Activated CD4-positive, alpha-beta T cell treated with anti-CD3 and anti-CD28 coated beads, Interleukin-10, Interleukin-2, amounts not matched to agents 100 ng/mL and 50 ng/mL, durations not matched to agents 16 hours and 8 hours (primary cell): ENCODE data around the gene VHLL.
A peak's percentile ranks its signal among the peaks of the same experiment; 100 is the strongest.
"Not testable (repeated sequence)": the region's sequence is repeated elsewhere in the genome, so short reads cannot be mapped to it uniquely, and the experiment has no call there.

ENCODE experiments used
- DNase-seq: peaks from one replicate; pipeline ENCODE4 v3.0.0-alpha.2; 2020

The VHLL gene

DNA sequence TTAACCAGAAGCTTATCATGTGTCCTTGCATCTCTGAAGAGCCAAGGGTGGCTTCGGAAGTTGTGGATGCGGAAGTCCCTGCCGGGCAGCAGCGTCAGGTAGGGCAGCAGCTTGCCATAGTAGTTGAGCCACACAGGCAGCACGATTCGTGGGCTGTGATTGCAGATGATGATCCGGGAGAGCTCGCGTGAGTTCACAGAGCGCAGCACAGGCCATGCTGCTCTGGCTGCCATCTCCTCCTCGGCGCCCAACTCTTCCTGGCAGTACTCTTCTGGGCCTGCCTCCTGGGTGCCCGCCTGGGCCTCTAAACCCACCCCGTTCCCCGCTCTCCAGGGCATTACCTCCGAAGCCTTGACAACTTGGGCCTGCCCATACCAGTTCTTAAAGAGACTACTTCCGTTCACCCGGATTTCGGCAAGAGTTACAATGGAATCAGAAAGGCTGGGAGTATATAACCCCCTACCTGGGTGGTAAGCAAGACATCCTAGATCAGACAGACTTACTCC, at the start of gene VHLL:
VHLL (minus strand) TSS at position 456 of the 506 bp plus-strand sequence; CDS start at position 338, 118 bp downstream.
- DNase-seq = no peak

DNA sequence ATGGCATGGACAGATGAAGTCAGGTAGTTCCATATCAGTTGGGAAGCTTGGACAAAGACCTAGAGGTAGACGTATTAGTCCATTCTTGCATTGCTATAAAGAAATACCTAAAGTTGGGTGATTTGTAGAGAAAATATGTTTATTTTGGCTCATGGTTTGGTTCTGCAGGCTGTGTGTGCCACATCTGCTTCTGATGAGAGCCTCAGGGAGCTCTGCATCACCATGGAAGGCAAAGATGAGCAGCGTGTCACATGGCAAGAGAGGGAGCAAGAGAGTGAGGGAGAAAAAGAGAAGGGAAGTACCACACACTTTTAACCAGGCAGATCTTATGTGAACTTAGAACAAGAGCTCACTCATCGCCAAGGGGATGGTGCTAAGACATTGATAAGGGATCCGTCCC, 48.2 kb upstream of the VHLL start:
- DNase-seq = no peak

DNA sequence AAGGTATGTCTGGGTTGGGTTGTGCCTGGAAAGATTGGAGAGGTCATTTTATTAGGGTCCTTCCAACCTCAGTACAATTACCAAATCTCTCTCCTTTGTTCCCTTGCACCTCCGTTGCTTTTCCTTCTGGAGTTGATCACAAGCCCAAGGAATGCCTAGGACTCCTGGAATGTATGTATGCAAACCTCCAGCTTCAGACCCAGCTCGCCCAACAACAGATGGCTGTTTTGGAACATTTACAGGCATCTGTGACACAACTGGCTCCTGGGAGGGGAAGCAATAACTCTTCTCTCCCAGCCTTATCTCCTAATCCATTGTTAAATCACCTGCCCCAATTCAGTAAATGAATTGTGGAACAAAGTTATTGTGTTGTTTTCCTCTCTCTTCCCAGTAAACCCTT, 47.5 kb upstream of the VHLL start:
- DNase-seq = no peak

DNA sequence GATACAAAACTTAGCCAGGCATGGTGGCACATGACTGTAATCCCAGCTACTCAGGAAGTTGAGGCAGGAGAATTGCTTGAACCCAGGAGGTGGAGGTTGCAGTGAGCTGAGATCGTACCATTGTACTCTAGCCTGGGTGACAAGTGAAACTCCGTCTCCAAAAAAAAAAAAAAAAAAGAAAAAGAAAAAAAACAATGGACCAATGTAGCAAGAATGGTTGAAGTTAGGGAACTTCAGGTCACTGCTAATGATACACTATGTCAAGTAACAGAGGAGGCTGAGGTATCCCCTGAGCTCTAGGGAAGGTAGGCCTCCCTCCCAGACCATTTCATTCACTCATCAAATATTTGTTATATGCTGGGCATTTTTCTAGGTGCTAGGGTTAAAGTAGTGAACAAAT, 46.9 kb upstream of the VHLL start:
- DNase-seq = not testable (repeated sequence)

DNA sequence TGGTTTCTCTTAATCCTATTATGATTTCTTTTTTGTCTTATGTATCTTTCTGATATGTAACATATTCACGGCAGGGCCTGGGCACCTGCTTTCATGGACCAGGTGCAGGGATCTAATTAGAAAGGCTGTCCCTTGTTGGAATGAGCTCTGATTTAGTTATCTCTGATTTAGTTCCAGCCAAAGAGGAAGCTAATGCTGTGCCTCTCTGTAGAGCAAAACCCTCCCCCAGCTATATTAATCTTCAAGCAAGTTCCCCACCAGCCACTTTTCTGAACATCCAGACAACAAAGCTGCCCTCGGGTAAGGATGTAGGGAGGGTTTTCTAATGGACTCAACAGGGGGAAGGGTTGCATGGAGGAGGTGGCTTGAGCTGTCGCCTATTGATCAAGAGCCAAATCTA, 45.3 kb upstream of the VHLL start:
- DNase-seq = no peak

DNA sequence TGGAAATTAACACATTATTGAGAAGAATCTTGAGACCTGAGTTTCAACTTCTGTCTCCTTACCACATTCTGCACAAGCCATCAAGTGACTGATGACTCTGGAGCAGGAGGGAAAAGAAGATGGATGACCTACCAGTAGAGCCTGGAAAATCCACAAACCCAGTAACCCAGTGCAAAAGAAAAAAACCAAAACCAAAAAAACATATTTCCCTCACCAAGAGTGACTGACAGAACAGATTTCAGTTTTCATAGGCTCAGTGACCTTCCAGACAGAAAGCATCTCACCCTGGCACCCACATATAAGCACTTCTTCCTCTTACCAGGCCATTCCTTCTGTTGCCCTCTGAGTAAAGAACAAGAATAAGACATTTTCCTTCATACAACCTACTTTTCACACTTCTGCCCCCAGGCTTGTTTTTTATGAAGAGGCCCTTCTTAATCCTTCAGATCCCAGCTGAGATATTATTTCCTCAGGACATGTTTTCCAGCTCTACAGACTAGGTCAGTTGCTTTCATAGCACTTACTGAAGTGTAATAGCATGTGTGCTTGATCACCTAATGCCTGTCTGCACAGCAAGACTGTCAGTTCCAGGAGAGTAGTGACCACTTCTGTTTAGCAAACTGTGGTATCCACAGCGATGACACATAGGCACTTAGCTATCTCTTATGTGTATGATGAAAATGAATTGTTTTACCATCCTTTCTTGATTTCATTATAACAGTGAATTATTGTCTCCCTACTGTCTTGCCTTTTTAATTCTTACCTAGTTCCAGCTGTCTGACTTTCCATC, 43.3 kb upstream of the VHLL start:
- no peak for DNase-seq

DNA sequence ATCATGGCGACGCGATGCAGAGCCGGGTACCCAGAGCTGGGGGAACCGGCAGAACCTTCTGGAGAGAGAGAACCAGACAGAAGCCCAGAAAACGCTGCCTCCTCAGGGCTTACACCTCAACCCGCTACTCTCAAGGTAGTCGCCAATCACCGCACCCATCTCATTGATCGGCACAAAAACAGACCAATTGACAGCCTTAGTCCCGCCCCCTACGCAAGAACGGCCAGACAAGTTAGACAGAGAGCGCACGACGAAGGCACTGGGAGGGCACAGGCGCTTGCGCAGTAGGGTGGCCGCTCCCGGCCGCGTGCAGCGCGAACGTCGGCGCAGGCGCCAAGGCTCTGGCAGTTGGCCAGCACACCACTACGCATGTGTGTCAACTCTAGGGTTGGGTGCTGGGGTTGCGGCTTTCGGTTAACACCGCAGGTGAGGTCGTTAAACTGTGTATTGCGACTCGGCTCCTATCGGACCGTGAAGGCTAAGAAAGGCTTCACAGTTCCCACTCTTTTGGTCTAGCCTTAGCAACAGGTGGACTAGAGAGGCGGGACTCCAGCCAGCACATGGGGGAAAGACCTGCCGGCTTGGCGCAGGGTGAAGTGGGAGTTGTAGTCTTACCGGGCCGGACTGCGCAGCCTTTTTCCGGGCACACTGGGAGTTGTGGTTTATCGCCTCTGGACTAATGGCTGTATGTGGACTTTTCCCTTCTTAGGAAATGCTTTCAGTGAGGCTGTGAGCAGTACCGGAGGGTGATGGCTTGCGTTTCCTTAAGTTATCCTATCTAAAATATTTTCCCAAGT, 39.3 kb upstream of the VHLL start, which contains the start of the genes CCT3 and TSACC:
CCT3 (minus strand) TSS at position 113 of the 797 bp plus-strand sequence; CDS start at position 5, 108 bp downstream.
TSACC (plus strand) TSS at position 347 of the 797 bp plus-strand sequence. CDS start 1,232 bp downstream, outside the sequence.
- DNase-seq = peak; percentile 100

DNA sequence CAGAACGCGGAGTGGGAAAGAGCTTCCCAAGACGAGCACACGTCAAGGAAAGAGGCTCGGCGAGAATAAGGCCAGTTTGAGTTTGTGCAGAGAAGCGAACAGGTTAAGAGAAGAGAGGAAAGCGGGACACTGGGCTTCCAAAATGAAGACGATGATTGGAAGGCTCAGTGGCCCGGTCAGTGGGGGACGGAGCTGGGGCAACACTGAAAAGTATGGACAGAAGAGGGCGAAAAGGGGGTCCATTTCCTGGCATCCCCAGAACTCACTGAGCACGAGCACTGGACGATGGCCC, 38.7 kb upstream of the VHLL start:
- DNase-seq = no peak

DNA sequence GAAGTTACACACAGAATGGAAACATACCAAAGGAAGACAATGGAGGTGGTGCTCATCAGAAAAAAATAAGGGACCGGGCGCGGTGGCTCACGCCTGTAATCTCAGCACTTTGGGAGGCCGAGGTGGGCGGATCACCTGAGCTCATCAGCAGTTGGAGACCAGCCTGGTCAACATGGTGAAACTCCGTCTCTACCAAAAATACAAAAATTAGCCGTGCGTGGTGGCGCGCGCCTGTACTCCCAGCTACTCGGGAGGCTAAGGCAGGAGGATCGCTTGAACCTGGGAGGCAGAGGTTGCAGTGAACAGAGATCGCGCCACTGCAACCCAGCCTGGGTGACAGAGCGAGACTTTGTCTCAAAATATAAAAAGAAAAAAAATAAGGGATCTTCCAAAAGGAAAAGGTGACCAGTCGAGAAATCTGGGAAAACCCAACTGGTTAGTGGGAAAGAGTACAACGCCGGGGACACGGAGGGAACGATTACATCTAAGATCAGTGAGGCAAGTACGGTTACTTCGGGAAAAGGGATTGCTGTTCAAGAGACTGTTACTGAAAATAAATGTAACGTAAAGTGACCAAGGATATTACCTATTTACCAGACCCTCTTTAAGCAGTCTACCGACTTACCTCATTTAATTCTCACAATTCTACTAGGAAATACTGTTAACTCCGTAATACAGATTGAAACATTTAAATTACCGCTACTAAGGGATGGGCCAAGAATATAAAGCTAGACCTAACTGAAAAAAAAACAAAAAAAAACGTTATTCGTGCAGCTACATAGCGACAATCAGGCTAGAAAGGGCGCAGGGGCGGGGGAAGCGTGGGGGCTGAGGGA, 38.2 kb upstream of the VHLL start:
- peak; percentile 20 for DNase-seq

DNA sequence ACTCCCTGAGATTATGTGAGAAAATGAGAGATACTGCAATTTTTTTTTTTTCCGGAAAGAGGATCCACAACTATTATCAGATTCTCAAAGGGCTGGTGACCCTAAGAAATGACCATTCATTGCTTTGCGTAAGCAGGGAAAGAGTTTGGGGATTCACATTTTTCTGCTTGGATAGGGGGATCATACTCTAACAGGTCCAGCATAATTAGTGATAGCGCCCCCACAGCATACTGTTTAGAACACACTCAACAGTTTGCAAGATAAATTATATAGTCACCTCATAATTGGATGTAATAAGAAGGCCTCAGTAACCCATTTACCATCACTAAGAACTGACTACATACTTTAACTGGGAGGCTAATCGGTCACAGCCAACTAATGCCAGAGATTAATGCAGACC, 37.1 kb upstream of the VHLL start:
- DNase-seq = peak; percentile 27

DNA sequence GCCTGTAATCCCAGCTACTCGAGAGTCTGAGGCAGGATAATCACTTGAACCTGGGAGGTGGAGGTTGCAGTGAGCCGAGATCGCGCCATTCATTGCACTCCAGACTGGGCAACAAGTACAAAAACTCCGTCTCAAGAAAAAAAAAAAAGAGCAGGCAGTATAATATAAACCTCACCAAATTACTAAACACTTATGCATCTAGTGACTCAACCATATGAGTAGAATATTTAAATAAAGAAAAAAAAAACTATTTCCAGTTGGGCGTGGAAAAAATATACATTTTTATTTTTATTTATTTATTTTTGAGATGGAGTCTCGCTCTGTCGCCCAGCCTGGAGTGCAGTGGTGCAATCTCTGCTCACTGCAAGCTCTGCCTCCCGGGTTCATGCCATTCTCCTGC, 24.1 kb upstream of the VHLL start:
- not testable (repeated sequence) for DNase-seq

DNA sequence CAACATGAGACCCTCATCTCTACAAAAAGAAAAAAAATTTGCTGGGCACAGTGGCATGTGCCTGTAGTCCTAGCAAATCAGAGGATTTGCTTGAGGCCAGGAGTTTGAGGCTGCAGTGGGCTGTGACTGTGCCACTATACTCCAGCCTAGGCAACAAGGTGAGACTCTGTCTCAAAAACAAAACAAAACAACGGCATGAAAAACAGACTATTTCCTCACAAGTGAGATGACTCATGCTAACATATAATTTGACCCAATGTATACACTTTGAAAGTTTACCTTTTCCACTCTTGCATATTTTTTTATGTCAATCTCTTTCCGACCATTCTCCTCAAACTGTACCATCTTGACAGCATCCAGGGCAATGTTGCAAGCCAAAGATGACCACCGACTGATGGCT, 21.5 kb upstream of the VHLL start:
- DNase-seq = no peak

DNA sequence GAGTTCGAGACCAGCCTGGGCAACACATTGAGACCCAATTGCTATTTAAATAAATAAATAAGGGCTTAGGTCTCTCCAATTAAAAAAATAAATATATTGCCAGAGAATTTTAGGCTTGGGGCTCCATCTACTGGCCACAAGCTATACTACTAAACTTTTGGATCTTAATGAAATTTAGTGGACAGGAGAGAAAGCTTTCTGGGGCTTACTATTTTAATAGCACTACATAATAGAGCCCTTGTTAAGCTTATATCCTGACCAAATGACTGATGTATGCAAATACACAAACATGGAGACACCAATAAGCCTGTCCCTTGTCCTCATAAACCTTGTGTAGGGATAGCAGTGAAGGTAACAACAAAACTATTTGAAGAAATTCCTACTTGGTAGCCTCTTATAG, 20.6 kb upstream of the VHLL start:
- DNase-seq = peak; percentile 24

DNA sequence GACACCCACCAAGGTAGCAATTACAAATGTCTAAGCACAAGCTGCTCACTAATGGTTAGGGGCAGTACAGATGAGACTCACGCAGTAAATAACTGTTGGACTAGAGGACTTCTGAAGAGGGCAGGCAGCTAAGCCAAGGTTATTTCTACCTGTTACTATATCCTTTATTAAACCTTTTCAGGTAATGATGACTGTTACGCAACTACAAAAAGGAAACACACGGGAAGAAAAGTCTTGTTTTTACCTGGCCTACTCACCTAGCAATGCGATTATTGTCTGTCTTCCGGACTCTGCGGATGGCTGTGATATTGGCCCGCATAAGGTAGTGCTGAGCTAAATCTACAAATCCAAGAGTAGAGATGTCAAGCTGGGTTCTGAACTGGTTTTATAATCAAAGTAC, 17.8 kb upstream of the VHLL start:
- no peak for DNase-seq

DNA sequence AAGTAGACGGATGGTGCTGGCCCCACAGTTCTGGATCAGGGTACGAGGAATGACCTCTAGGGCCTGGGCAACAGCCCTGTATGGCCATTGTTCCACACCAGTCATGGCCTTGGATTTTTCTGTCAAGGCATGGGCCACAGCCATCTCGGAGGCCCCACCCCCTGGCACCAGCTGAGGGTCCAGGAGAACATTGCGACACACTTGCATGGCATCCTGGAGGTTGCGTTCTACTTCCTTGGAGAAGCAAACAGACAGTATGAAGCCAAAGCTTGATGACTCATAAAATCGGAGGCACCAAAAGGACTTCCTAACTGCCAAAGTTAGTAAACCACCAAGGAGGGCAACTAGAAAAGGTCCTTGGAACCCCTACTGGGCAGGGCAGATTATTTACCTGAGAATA, 11.9 kb upstream of the VHLL start:
- no peak for DNase-seq

DNA sequence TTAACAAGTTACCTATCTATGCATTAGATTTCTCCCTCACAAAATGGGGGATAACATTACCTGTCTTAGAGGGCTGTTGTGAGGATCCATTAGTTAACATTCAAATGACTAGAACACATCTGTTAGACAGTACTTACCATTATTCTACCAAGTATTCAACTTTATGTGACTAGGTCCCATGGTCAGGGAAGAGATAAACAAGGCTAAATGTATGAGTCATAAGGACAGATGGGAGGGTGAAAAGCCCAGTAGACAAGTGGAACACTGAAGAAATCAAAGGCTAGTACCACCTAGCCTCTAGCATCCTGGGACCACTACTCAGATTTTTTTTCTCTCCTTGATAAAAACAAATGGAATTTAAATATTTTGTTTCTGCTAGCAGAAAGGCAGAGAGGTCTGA, 9.0 kb upstream of the VHLL start:
- DNase-seq = no peak

DNA sequence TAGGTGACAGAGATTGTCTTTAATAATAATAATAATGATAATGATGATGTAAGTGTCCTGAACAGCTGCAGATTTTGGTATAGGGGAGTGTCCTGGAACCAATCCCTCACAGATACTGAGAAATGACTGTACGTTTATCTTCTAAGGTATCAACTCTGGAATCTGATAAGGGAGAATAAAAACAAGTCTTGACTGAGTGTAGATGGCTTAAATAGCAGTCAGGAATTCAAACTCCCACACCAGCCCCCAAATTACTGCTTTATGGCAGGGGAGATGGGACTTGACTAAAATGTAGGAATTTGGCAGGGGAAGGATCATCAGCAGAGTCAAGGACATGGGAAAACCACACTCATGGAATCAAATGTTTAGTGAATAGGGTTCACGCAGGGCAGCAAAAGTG, 6.1 kb upstream of the VHLL start:
- no peak for DNase-seq

DNA sequence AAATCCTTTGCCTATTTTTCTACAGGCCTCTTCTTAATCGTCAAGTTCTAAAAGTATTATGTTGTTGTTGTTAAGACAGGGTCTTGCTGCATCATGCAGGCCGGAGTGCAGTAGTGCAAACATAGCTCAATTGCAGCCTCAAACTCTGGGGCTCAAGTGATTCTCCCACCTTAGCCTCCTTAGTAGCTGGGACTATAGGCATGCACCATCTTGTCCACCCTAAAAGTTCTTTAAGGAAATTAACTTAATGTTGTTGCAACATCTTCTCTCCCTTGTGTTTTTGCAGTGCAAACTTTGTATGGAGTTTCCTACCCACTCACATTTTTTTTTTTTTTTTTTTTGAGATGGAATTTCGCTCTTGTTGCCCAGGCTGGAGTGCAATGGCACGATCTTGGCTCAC, 4.1 kb upstream of the VHLL start:
- DNase-seq = no peak

DNA sequence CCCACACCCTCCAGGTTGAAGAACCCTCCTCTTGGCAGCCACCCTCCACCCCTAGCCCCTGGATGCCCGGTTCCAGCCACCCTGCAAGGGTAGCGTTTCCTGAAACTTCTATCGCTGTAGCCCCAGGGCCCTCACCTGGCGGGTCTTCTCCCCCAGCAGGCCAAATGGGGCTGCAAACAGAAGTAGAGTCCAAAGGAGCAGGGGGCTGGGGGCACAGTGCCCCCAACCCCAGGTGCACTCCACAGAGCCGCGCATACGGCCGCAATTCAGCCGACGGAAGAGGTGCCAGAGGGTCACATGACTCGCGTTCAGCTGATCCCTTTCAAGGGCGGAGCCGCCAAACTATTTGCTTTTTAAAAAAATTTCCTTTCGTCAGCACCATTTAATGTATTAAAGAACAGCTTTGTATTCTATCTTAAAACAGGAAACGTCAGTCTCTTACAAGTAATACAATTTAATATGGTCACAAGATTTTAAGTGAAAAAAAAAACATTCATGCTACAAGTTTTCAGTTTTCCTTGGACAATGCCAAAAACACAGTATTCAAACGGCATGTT, 3.6 kb downstream of the VHLL start, which contains the start of gene GLMP:
GLMP (minus strand) TSS at position 289 of the 557 bp plus-strand sequence; CDS start at position 255, 34 bp downstream.
- DNase-seq = peak; percentile 63

DNA sequence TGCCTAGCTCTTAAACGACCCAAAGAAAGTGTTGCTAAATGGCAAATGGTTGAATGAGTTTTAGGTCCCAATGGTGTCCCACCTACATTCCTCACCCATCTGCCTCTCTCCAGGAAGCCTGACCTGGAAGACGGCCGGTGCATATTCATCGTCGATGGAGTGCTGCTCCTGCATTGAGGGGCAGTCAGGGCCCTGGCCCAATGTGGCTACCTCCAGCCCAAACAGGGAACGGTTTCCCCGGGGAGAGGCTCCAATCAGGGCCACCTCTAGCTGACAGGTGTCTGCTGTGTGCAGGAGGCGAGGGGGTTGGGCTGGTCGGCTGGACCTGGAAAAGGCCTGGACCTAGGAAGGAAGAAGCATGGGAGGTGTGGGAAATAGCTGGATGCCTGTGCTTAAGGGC, 5.2 kb downstream of the VHLL start:
- DNase-seq = no peak

DNA sequence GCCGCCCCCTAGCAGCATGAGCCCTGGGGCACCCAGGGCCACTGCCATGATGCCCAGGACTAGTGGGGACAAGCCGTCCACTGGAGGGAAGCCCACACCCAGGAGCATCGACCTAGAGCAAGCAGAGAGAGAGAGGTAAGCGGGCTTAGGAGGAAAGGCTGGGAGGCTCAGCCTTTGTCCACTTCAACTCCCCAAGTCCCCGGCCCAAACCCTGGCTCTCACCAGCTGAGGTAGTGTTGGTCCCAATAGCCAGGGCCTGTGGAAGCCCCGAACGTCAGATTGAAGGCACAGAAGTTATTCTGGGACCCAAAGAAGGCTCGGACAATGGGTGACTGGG, 6.0 kb downstream of the VHLL start:
- no peak for DNase-seq

DNA sequence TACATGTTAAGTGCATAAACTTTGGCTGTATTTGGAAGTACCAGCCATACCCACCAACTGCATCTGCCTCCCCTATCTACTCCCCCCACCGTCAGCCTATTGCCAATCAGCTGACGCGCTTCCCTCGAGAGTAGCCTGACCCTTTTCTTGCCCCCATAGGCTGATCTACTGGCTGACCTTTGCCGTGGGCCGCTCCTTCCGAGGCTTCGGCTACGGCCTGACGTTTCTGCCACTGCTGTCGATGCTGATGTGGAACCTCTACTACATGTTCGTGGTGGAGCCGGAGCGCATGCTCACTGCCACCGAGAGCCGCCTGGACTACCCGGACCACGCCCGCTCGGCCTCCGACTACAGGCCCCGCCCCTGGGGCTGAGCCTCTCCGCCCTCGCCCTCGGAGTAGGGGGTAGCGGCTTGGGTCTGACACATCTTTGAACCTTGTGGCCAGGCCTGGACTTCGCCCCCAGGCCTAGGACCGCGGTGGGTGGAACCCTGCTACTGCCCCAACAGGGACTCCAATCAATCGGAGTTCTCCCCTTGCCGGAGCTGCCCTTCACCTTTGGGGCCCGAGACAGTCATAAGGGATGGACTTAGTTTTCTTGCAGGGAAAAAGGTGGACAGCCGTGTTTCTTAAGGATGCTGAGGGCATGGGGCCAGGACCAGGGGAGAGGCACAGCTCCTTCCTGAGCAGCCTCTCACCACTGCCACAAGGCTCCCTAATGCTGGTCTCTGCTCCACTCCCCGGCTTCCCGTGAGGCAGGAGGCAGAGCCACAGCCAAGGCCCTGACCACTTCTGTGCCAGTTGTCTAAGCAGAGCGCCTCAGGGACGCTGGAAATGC, 7.7 kb downstream of the VHLL start:
- peak; percentile 18 for DNase-seq
